Neural cell (in vitro differentiated cells): ENCODE data around the gene COL21A1. TPM values are rescaled to one million over a fixed set of nuclear protein-coding genes. Genes with fewer than 3 reads are reported as not detected.

Source experiments
- H2AFZ ChIP-seq: fragments of 200-600, 300-800 bp; sonication (generic), shearing (Covaris generic); 2 replicates; pipeline ENCODE4 v1.6.0; 2014; ENCODE audit warnings: low read depth, mild to moderate bottlenecking, antibody characterized with exemption, low read length, moderate library complexity
- H3F3A ChIP-seq: fragments of 200-600 bp; shearing (Covaris generic); 2 replicates; pipeline ENCODE4 v1.6.1; 2016; ENCODE audit warnings: mild to moderate bottlenecking, moderate library complexity, mixed read lengths, antibody characterized with exemption, low read length; ENCODE audit not compliant: insufficient read depth, poor library complexity, severe bottlenecking
- H3K27ac ChIP-seq: fragments of 200-600, 300-800 bp; sonication (generic), shearing (Covaris generic); 2 replicates; pipeline ENCODE4 v1.5.1; 2014; ENCODE audit warnings: mild to moderate bottlenecking, low read length, moderate library complexity
- H3K27me3 ChIP-seq: fragments of 300-800, 200-600 bp; sonication (generic), shearing (Covaris generic); 2 replicates; pipeline ENCODE4 v1.6.0; 2014; ENCODE audit warnings: mild to moderate bottlenecking, low read depth, low read length, moderate library complexity; ENCODE audit not compliant: insufficient read depth
- H3K36me3 ChIP-seq: fragments of 300-800, 200-600 bp; sonication (generic), shearing (Covaris generic); 2 replicates; pipeline ENCODE4 v1.5.1; 2014; ENCODE audit warnings: mild to moderate bottlenecking, antibody characterized with exemption, low read length, moderate library complexity; ENCODE audit not compliant: insufficient read depth
- H3K4me2 ChIP-seq: fragments of 300-800, 200-600 bp; sonication (generic), shearing (Covaris generic); 2 replicates; pipeline ENCODE4 v1.6.0; 2014; ENCODE audit warnings: mild to moderate bottlenecking, low read length
- H3K4me3 ChIP-seq: fragments of 300-800, 200-600 bp; sonication (generic), shearing (Covaris generic); 2 replicates; pipeline ENCODE4 v1.5.1; 2014; ENCODE audit warnings: mild to moderate bottlenecking, low read length, moderate library complexity
- H3K79me2 ChIP-seq: fragments of 200-600 bp; shearing (Covaris generic); replicated peaks from 2 replicates; pipeline ENCODE4 v1.6.0; 2014; ENCODE audit warnings: mild to moderate bottlenecking, low read length, moderate library complexity; ENCODE audit not compliant: insufficient read depth
- H3K9ac ChIP-seq: fragments of 300-800, 200-600 bp; sonication (generic), shearing (Covaris generic); 2 replicates; pipeline ENCODE4 v1.6.1; 2016; ENCODE audit warnings: mild to moderate bottlenecking, low read length, mixed read lengths
- H3K9me2 ChIP-seq: fragments of 200-600 bp; shearing (Covaris generic); 2 replicates; pipeline ENCODE4 v1.6.1; 2016; ENCODE audit warnings: mild to moderate bottlenecking, low read length, mixed read lengths; ENCODE audit not compliant: insufficient read depth
- H3K9me3 ChIP-seq: fragments of 200-600, 300-800 bp; sonication (generic), shearing (Covaris generic); 2 replicates; pipeline ENCODE4 v1.6.1; 2016; ENCODE audit warnings: mild to moderate bottlenecking, mixed run types, low read length, moderate library complexity, mixed read lengths
- H4K20me1 ChIP-seq: fragments of 200-600 bp; shearing (Covaris generic); 2 replicates; pipeline ENCODE4 v1.6.1; 2016; ENCODE audit warnings: mild to moderate bottlenecking, mixed run types; ENCODE audit not compliant: insufficient read depth
- EP300 ChIP-seq: fragments of 450-650 bp; conservative IDR thresholded peaks from 2 replicates; pipeline ENCODE4 v1.6.1; 2014; ENCODE audit warnings: antibody characterized with exemption, mild to moderate bottlenecking, moderate library complexity; ENCODE audit not compliant: poor library complexity, severe bottlenecking
- EZH2 ChIP-seq: fragments of 200-600, 300-800 bp; shearing (Covaris generic), sonication (generic); IDR thresholded peaks from 2 replicates; pipeline ENCODE4 v1.6.1; 2014; ENCODE audit warnings: antibody characterized with exemption, low read length, borderline replicate concordance, mild to moderate bottlenecking; ENCODE audit not compliant: insufficient read depth, poor library complexity, severe bottlenecking
- MXI1 ChIP-seq: fragments of 450-650 bp; conservative IDR thresholded peaks from 2 replicates; pipeline ENCODE4 v1.6.1; 2014; ENCODE audit warnings: antibody characterized with exemption, mild to moderate bottlenecking; ENCODE audit not compliant: poor library complexity, severe bottlenecking
- POLR2AphosphoS5 ChIP-seq: IDR thresholded peaks from 2 replicates; pipeline ENCODE4 v1.6.1; 2012
- RAD21 ChIP-seq: fragments of 450-650 bp; conservative IDR thresholded peaks from 2 replicates; pipeline ENCODE4 v1.6.1; 2014; ENCODE audit warnings: antibody characterized with exemption, mild to moderate bottlenecking, moderate library complexity
- SMC3 ChIP-seq: fragments of 450-650 bp; conservative IDR thresholded peaks from 2 replicates; pipeline ENCODE4 v1.6.1; 2014; ENCODE audit warnings: antibody characterized with exemption, mild to moderate bottlenecking, moderate library complexity; ENCODE audit not compliant: poor library complexity
- TAF1 ChIP-seq: IDR thresholded peaks from 2 replicates; pipeline ENCODE4 v1.6.1; 2012; ENCODE audit warnings: low read depth
- polyA plus RNA-seq: library from polyadenylated mRNA; depleted of rRNA; stranded (reverse); fragments of >200 nt; gene quantifications from 2 replicates; pipeline ENCODE4 v1.2.3, GENCODE V29; 2014
- TF ChIP-seq, protein P1 (sequence below): IDR thresholded peaks from 2 replicates; pipeline ENCODE4 v1.6.1; 2012; ENCODE audit warnings: borderline replicate concordance
- TF ChIP-seq, protein P2 (sequence below): fragments of 450-650 bp; IDR thresholded peaks from 2 replicates; pipeline ENCODE4 v1.5.1; 2014; ENCODE audit warnings: antibody characterized with exemption, mild to moderate bottlenecking, moderate library complexity; ENCODE audit not compliant: poor library complexity, severe bottlenecking

Gene COL21A1
- polyA plus RNA-seq, 1 donor from 2014 or later = 0.25 TPM

- H2AFZ ChIP-seq = no peak overlapping the region
- no peak overlapping the region for H3K9ac ChIP-seq
- no peaks in the 10 kb centered on the region for H3K36me3 ChIP-seq
- H3K9me2 ChIP-seq = no peaks in the 10 kb centered on the region
- H3F3A ChIP-seq = no peaks in the 10 kb centered on the region
- no peaks in the 10 kb centered on the region for H4K20me1 ChIP-seq
- no peaks in the 10 kb centered on the region for H3K79me2 ChIP-seq
- no peak overlapping the region for H3K4me2 ChIP-seq
- H3K27ac ChIP-seq = no peak overlapping the region
- H3K27me3 ChIP-seq = no peaks in the 10 kb centered on the region
- no peak overlapping the region for H3K4me3 ChIP-seq
- no peaks in the 10 kb centered on the region for H3K9me3 ChIP-seq
- no peak for TF ChIP-seq SMC3
These were observed 91.7 kb downstream of the COL21A1 start for GRCh38 chr6:56155634-56156141.

- no peaks in the 10 kb centered on the region for H3F3A ChIP-seq
- TF ChIP-seq EZH2 (no peak), EP300 (no peak), MXI1 (no peak), TAF1 (no peak), SMC3 (no peak)
- TF ChIP-seq, protein P1, sequence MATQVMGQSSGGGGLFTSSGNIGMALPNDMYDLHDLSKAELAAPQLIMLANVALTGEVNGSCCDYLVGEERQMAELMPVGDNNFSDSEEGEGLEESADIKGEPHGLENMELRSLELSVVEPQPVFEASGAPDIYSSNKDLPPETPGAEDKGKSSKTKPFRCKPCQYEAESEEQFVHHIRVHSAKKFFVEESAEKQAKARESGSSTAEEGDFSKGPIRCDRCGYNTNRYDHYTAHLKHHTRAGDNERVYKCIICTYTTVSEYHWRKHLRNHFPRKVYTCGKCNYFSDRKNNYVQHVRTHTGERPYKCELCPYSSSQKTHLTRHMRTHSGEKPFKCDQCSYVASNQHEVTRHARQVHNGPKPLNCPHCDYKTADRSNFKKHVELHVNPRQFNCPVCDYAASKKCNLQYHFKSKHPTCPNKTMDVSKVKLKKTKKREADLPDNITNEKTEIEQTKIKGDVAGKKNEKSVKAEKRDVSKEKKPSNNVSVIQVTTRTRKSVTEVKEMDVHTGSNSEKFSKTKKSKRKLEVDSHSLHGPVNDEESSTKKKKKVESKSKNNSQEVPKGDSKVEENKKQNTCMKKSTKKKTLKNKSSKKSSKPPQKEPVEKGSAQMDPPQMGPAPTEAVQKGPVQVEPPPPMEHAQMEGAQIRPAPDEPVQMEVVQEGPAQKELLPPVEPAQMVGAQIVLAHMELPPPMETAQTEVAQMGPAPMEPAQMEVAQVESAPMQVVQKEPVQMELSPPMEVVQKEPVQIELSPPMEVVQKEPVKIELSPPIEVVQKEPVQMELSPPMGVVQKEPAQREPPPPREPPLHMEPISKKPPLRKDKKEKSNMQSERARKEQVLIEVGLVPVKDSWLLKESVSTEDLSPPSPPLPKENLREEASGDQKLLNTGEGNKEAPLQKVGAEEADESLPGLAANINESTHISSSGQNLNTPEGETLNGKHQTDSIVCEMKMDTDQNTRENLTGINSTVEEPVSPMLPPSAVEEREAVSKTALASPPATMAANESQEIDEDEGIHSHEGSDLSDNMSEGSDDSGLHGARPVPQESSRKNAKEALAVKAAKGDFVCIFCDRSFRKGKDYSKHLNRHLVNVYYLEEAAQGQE = no peak
- TF ChIP-seq, protein P2, sequence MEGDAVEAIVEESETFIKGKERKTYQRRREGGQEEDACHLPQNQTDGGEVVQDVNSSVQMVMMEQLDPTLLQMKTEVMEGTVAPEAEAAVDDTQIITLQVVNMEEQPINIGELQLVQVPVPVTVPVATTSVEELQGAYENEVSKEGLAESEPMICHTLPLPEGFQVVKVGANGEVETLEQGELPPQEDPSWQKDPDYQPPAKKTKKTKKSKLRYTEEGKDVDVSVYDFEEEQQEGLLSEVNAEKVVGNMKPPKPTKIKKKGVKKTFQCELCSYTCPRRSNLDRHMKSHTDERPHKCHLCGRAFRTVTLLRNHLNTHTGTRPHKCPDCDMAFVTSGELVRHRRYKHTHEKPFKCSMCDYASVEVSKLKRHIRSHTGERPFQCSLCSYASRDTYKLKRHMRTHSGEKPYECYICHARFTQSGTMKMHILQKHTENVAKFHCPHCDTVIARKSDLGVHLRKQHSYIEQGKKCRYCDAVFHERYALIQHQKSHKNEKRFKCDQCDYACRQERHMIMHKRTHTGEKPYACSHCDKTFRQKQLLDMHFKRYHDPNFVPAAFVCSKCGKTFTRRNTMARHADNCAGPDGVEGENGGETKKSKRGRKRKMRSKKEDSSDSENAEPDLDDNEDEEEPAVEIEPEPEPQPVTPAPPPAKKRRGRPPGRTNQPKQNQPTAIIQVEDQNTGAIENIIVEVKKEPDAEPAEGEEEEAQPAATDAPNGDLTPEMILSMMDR = no peak
- no peak overlapping the region for H3K9ac ChIP-seq
- H4K20me1 ChIP-seq = no peaks in the 10 kb centered on the region
- no peaks in the 10 kb centered on the region for H3K9me2 ChIP-seq
- H3K9me3 ChIP-seq = no peaks in the 10 kb centered on the region
- no peak overlapping the region for H3K4me3 ChIP-seq
- no peaks in the 10 kb centered on the region for H3K27me3 ChIP-seq
- H3K36me3 ChIP-seq = no peaks in the 10 kb centered on the region
- no peak overlapping the region for H2AFZ ChIP-seq
- H3K27ac ChIP-seq = no peak overlapping the region
- H3K4me2 ChIP-seq = no peak overlapping the region
- H3K79me2 ChIP-seq = no peaks in the 10 kb centered on the region
These were observed 93.3 kb downstream of the COL21A1 start for GRCh38 chr6:56154076-56154475.

GRCh38 chr6:56152611-56153010 lies 94.8 kb downstream of the COL21A1 start:
- Histone ChIP-seq H3K27me3 (no peaks in the 10 kb centered on the region), H3K36me3 (no peaks in the 10 kb centered on the region), H3K9ac (no peak overlapping the region), H3K4me2 (no peak overlapping the region), H3K27ac (no peak overlapping the region), H3K9me2 (no peaks in the 10 kb centered on the region), H3K79me2 (no peaks in the 10 kb centered on the region), H3F3A (no peaks in the 10 kb centered on the region), H4K20me1 (no peaks in the 10 kb centered on the region), H3K4me3 (no peak overlapping the region), H2AFZ (no peak overlapping the region), H3K9me3 (no peaks in the 10 kb centered on the region)
- TF ChIP-seq, protein P2 = no peak
- TF ChIP-seq POLR2AphosphoS5 (no peak), EZH2 (no peak), MXI1 (no peak), EP300 (no peak), RAD21 (no peak), SMC3 (no peak), TAF1 (no peak)
- TF ChIP-seq, protein P1 = no peak
